Lower leg skin (tissue), 3 donors: ENCODE results near the gene LIME1.

Experiments used
- POLR2A ChIP-seq, 2 donors: fragments of 450-650 bp; IDR thresholded peaks; one replicate each; pipeline ENCODE4 v1.6.1; 2016 to 2017; ENCODE audit warnings: antibody characterized with exemption in 2 of 2, mild to moderate bottlenecking in 1 of 2, moderate library complexity in 1 of 2
- TF ChIP-seq, protein P1 (sequence below), 3 donors: fragments of 450-650 bp; IDR thresholded peaks; one replicate each; pipeline ENCODE4 v1.5.1; 2016; ENCODE audit warnings: antibody characterized with exemption in 3 of 3, mild to moderate bottlenecking in 3 of 3, moderate library complexity in 2 of 3

DNA sequence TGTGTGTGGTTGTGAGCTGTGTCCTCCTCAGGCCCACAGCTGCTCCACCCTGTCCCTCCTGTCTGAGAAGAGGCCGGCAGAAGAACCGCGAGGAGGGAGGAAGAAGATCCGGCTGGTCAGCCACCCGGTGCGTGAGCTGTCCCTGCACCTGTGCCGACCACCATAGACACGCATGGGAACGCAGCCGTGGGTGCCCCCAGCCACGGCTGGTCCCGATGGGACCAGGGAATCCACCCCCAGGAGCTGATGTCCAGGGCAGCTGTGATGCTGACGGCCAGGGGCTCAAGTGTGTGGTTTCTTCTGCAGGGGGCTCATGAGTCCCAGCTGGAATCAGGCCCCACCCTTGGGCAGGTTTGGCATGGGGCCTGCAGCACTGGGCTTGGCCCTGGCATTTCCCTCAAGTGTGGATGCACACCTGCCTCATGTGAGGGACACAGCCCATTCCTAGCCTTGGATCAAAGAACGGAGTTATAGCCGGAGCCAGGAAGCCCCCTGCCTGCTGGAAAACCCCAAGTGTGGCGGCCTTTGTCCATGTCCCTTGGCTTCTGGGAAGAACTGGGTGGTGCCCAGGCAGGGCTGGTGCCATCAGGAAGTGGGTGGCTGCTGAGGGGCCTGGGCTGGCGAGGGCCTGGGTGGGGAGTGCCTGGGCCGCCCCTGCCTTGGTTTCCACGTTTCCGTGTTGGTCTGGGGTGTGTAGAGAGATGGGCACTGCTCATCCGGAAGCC is 44.6 kb upstream of the LIME1 start:
- TF ChIP-seq, protein P1, sequence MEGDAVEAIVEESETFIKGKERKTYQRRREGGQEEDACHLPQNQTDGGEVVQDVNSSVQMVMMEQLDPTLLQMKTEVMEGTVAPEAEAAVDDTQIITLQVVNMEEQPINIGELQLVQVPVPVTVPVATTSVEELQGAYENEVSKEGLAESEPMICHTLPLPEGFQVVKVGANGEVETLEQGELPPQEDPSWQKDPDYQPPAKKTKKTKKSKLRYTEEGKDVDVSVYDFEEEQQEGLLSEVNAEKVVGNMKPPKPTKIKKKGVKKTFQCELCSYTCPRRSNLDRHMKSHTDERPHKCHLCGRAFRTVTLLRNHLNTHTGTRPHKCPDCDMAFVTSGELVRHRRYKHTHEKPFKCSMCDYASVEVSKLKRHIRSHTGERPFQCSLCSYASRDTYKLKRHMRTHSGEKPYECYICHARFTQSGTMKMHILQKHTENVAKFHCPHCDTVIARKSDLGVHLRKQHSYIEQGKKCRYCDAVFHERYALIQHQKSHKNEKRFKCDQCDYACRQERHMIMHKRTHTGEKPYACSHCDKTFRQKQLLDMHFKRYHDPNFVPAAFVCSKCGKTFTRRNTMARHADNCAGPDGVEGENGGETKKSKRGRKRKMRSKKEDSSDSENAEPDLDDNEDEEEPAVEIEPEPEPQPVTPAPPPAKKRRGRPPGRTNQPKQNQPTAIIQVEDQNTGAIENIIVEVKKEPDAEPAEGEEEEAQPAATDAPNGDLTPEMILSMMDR (IDR thresholded peaks at IDR 0.05): no peak
- TF ChIP-seq POLR2A (IDR thresholded peaks at IDR 0.05): no peak
